Activated naive CD4-positive, alpha-beta T cell treated with anti-CD3 and anti-CD28 coated beads for 36 hours (primary cell): ENCODE measurements around the gene STRA6. TPM values are rescaled to one million over a fixed set of nuclear protein-coding genes. Genes with fewer than 3 reads are reported as not detected.
A peak's percentile ranks its signal among the peaks of the same experiment; 100 is the strongest.

Source experiments
- CTCF ChIA-PET: fragments of 350-600 bp; sonication (Branson Sonifier 250); formaldehyde crosslinking; loops from one replicate; lab custom pipeline; 2021; ENCODE audit warnings: antibody characterized with exemption; lab: Charles Lee
- DNase-seq: peaks from one replicate; pipeline ENCODE4 v3.0.0-alpha.2; 2020
- H3K27ac Mint-ChIP-seq: one replicate; pipeline ENCODE4 v1.8.0; 2021; ENCODE audit warnings: mild to moderate bottlenecking, mixed read lengths
- H3K27me3 Mint-ChIP-seq: one replicate; pipeline ENCODE4 v1.8.0; 2021; ENCODE audit warnings: low read depth, mixed read lengths
- H3K36me3 Mint-ChIP-seq: one replicate; pipeline ENCODE4 v1.8.0; 2021; ENCODE audit warnings: low read depth, mixed read lengths
- H3K4me1 Mint-ChIP-seq: one replicate; pipeline ENCODE4 v1.8.0; 2021; ENCODE audit warnings: low read depth, mixed read lengths
- H3K4me3 Mint-ChIP-seq: one replicate; pipeline ENCODE4 v1.8.0; 2021; ENCODE audit warnings: mild to moderate bottlenecking, moderate library complexity, mixed read lengths
- H3K9me3 Mint-ChIP-seq: one replicate; pipeline ENCODE4 v1.8.0; 2021; ENCODE audit warnings: mixed read lengths
- intact Hi-C: fragments of 100-400 bp; cut with micrococcal nuclease; formaldehyde crosslinking; loops from one replicate; pipeline ENCODE4 v1.15.1; 2023
- total RNA-seq, 2 experiments: library from RNA; stranded (reverse); gene quantifications; one replicate each; pipeline ENCODE4 v1.2.3, GENCODE V29; 2021

STRA6 gene, protein sequence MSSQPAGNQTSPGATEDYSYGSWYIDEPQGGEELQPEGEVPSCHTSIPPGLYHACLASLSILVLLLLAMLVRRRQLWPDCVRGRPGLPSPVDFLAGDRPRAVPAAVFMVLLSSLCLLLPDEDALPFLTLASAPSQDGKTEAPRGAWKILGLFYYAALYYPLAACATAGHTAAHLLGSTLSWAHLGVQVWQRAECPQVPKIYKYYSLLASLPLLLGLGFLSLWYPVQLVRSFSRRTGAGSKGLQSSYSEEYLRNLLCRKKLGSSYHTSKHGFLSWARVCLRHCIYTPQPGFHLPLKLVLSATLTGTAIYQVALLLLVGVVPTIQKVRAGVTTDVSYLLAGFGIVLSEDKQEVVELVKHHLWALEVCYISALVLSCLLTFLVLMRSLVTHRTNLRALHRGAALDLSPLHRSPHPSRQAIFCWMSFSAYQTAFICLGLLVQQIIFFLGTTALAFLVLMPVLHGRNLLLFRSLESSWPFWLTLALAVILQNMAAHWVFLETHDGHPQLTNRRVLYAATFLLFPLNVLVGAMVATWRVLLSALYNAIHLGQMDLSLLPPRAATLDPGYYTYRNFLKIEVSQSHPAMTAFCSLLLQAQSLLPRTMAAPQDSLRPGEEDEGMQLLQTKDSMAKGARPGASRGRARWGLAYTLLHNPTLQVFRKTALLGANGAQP
- total RNA-seq = not detected

DNA sequence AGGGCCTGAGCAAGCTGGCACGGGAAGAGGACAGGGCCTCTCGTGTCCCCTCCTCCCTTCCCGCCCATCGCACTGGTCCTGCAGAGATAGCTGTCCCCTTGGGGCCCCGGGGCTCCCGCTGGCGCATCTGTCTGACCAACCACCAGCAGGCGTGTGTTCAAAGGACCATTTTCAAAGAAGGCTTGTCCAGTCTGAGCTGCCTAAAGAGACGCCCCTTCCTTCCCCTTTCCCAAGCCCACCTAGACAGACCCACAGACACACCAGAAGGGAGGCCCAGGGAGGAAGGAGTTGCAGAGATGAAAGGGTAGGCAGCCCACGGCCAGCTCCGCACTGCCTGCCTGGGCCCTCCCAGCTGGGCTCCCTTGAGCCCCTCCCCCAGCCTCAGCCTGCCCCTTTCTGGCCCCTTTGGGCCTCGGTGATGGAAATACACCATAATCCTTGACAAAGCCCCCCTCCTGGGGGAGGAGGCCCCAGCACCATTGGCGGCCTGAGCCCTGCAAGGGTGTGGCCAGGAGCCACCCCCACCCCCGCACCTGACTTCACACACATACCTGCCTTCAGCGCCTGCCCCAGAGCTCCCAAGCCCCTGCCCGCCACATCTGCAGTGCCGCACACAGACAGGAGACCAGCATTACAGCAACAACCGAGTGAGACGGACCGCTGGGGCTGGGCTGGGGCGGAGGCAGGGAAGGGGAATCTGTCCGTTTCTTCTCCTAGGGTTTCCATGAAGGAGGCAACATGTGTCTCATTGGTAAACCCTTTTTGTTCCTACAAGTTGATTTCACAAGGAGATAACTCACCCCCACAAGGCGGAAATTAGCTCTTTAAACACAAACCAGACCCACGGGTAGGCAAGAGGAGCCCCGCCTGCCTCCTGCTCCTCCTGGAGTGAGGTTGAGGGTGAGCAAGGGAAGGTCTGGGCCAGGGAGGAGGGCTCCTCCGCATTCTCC, at the start of gene STRA6:
STRA6 (minus strand) TSS at position 336 of the 950 bp plus-strand sequence. CDS start 520 bp downstream, outside the sequence.
- Mint-ChIP-seq H3K4me3 (no peak within 1 kb of the TSS), H3K4me1 (no peaks in the 10 kb centered on the region), H3K36me3 (no peaks in the 10 kb centered on the region), H3K9me3 (no peaks in the 10 kb centered on the region), H3K27me3 (peaks cover 6% of the 10 kb centered on the region), H3K27ac (no peak within 1 kb of the TSS)
- intact Hi-C loops = no loop called here
- DNase-seq = no peak
- CTCF ChIA-PET = no interaction called here

DNA sequence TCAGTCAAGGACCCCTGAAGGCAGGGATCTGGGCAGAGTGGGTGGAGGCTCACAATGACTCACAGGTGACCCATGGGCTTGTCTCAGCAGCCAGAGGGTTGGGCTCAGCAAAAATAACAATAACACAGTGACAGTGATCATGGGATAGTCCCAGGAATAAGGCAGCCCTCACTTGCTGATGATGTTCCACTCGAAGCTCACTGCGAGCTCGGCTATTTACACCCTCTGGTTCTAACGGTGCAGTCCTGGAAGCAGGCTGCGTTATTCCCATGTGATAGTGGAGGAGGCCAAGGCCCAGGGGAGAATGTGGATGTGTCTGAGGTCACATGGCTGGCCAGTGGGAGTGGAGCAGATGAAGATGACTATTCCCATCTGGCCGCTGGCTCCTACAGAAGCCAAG, 49.7 kb upstream of the STRA6 start:
- H3K36me3 Mint-ChIP-seq = no peaks in the 10 kb centered on the region
- DNase-seq = no peak
- H3K9me3 Mint-ChIP-seq = no peaks in the 10 kb centered on the region
- H3K4me3 Mint-ChIP-seq = no peak overlapping the region
- peaks cover 2% of the 10 kb centered on the region for H3K27me3 Mint-ChIP-seq
- intact Hi-C loops = no loop called here
- CTCF ChIA-PET = no interaction called here
- H3K27ac Mint-ChIP-seq = no peak overlapping the region
- no peaks in the 10 kb centered on the region for H3K4me1 Mint-ChIP-seq

DNA sequence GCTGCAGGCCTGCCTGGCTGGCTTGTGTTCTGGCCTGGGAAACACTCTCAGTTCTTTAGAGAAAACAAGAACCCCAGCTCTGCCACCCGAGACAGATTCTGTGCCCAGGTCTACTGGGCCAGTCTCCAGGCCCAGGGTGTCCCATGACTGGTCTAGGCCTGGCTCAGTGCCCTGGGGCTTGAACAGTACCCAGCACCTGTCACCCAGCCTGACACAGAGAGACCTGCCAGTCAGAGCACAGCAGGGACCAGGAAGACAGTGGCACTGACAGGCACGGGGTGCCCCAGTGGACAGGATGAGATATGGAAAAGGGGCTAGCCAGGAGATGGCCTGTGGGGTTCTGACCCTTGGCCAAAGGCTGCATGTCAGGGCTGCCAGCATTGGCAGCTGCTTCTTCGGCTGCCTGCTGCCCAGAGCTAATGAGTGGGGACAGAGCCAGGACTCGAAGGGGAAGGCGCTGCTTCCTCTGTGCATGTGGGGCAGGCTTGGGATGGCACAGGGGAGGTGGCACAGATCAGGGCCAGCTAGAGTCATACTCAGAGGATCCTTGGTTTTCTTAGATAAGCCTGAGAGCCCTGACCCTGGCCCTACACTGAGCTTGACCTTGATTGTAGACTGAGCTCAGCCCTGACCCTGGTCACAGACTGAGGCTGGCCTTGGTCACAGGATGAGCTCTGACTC, 48.7 kb upstream of the STRA6 start:
- no peaks in the 10 kb centered on the region for H3K36me3 Mint-ChIP-seq
- H3K27ac Mint-ChIP-seq = no peak overlapping the region
- no peak overlapping the region for H3K4me3 Mint-ChIP-seq
- CTCF ChIA-PET = no interaction called here
- H3K4me1 Mint-ChIP-seq = no peaks in the 10 kb centered on the region
- H3K27me3 Mint-ChIP-seq = peaks cover 6% of the 10 kb centered on the region
- intact Hi-C loops = no loop called here
- H3K9me3 Mint-ChIP-seq = no peaks in the 10 kb centered on the region
- no peak for DNase-seq

DNA sequence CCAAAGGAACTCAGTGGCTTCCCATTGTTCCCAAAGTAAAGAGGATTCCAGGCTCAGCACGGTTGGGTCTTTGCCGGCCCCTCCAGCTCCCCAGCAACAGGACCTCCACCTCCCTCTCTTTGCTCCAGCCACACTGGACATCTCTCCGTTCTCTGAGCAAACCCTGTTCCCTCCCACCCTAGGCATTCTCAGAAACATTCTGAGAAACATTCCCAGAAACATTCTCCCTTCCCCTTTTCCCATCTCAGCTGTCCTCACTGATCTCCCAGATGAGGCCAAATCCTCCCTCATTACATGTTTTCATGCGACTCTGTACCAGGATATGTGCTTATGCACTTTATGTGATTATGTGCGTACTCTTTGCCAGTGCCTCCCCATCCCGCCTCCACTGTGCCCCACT, 47.7 kb upstream of the STRA6 start:
- H3K4me1 Mint-ChIP-seq = peaks cover 2% of the 10 kb centered on the region
- no peaks in the 10 kb centered on the region for H3K9me3 Mint-ChIP-seq

DNA sequence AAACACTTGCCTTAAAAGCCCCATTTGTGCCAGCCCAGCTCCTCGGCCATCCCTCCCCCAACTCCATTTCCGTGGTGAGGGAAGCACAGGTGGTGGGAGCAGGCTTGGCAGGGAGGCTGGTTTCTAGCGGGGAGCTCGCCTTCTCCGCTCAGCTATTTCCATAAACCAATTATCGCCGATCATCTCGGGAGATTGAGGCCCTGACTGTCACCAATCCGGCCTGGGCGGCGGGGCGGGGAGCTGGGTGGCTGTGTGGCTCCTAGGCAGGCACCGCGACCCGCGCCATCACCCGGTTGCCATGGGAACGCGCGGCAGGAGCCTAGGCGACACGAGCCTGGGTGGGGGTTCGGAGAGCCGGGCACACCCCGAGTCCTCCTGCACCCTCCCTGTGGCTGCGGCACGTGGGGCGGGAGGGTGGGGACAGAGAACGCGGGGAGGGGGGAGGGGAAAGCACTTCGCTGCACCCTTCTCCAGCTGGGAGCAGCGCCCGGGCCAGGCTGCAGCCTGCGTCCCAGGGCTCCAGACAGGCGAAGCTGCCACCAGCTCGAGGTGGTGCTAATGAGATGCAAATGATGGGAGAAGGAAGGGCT, 42.9 kb upstream of the STRA6 start:
- H3K36me3 Mint-ChIP-seq = no peaks in the 10 kb centered on the region
- DNase-seq = peak; percentile 29
- H3K4me3 Mint-ChIP-seq = no peak overlapping the region
- H3K9me3 Mint-ChIP-seq = no peaks in the 10 kb centered on the region
- intact Hi-C loops = no loop called here
- H3K27me3 Mint-ChIP-seq = peaks cover 35% of the 10 kb centered on the region
- CTCF ChIA-PET = interaction anchor here (0.7 kb wide), 2 partner anchors 27 to 77 kb away, joined by 3 read pairs; no protein-coding TSS in a partner anchor
- no peak overlapping the region for H3K27ac Mint-ChIP-seq
- peaks cover 8% of the 10 kb centered on the region for H3K4me1 Mint-ChIP-seq

More for the DNA sequence above, 47.7 kb upstream of the STRA6 start:
- intact Hi-C loops = no loop called here
- CTCF ChIA-PET = interaction anchor here (0.7 kb wide), 1 partner anchor 11 kb away, joined by 3 read pairs; no protein-coding TSS in a partner anchor
- Mint-ChIP-seq H3K36me3 (no peaks in the 10 kb centered on the region), H3K4me3 (no peak overlapping the region), H3K27ac (no peak overlapping the region), H3K27me3 (peaks cover 12% of the 10 kb centered on the region)
- DNase-seq = no peak

DNA sequence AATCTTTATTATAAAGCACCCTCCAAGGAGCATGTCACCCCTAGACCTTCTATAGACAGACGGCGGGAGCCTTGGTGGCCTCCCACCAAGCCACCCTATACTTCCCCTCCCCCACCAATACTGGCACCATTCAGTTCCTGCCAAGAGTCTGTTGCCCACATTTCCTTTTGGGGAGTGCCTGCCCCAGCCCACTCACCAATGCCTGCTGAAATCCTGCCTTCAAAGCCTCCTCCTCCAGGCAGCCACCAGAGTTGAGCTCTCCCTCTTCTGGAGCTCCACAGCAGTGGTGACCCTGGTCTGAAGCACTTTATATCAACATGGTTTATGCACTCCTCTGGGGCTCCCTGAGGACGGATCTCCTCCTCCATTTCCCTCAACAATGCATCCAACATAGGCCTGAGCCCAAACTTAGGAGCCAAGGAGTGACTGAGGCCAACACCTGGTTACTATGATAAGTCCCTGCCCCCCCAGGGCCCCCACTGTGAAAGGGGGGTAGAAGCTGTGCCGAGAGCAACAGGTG, 42.3 kb upstream of the STRA6 start:
- CTCF ChIA-PET = interaction anchor here (0.7 kb wide), 2 partner anchors 26 to 78 kb away, joined by 3 read pairs; no protein-coding TSS in a partner anchor

DNA sequence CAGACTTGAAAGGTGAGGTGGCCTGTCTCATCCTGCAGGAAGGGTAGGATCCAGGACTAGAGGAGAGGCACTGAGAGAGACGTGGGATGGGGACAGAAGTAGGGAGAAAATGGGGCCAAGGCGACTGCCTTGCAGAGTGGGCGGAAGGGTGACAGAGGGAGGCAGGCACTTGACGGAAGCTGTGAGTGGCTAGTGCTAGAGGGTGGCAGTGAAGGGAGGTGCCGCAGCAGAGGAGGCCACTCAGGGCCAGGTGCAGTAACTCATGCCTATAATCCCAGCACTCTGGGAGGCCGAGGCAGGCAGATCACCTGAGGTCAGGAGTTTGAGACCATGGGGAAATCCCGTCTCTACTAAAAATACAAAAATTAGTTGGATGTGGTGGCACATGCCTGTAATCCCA, 40.8 kb upstream of the STRA6 start:
- no peaks in the 10 kb centered on the region for H3K36me3 Mint-ChIP-seq
- intact Hi-C loops = no loop called here
- H3K27me3 Mint-ChIP-seq = peaks cover 35% of the 10 kb centered on the region
- CTCF ChIA-PET = interaction anchor here (1.1 kb wide), 1 partner anchor 78 kb away, joined by 5 read pairs; no protein-coding TSS in a partner anchor
- H3K9me3 Mint-ChIP-seq = no peaks in the 10 kb centered on the region
- H3K4me1 Mint-ChIP-seq = peaks cover 8% of the 10 kb centered on the region
- H3K4me3 Mint-ChIP-seq = no peak overlapping the region
- H3K27ac Mint-ChIP-seq = no peak overlapping the region
- no peak for DNase-seq

More for the DNA sequence above, 42.3 kb upstream of the STRA6 start:
- H3K27me3 Mint-ChIP-seq = peaks cover 35% of the 10 kb centered on the region
- intact Hi-C loops = no loop called here
- no peak overlapping the region for H3K27ac Mint-ChIP-seq
- DNase-seq = no peak
- peaks cover 8% of the 10 kb centered on the region for H3K4me1 Mint-ChIP-seq
- H3K9me3 Mint-ChIP-seq = no peaks in the 10 kb centered on the region
- no peak overlapping the region for H3K4me3 Mint-ChIP-seq
- no peaks in the 10 kb centered on the region for H3K36me3 Mint-ChIP-seq

DNA sequence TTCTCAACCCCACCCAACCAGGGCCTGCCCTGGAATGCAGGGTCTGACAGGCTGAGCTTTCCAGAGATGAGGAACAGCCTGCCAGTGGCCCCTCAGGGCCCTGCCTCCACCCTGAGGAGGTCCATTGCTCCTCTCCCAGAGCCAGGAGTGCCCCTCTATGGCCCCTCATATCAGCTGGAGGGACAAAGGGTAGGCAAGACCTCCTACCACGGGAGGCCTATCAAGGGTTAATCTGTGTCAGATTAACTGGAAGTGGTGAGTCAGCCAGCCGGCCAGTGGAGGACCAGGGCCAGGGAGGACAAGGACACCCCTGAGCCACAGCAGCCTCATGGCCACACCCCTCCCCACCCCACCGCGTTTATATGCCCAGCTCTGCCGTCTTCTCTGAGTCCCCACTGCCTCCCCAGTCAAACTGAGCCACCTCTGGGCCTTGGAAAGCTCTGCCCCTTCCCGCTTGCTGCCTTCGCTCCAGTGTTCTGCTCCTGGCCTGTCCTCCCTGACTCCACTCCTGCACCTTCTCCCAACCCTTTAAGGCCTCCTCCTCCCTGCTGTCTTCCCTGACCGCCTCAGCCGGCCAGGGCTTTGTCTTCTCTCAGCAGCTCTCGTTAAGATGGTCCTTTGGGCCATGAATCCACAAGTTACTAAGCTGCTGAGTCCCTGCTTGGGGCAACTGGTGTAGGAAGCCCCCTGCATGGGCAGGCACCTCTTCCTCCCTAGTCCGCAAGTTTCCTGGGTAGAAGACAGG, 40.0 kb upstream of the STRA6 start:
- intact Hi-C loops = no loop called here
- CTCF ChIA-PET = no interaction called here
- H3K4me3 Mint-ChIP-seq = no peak overlapping the region
- H3K36me3 Mint-ChIP-seq = no peaks in the 10 kb centered on the region
- H3K9me3 Mint-ChIP-seq = no peaks in the 10 kb centered on the region
- DNase-seq = no peak
- H3K4me1 Mint-ChIP-seq = peaks cover 8% of the 10 kb centered on the region
- H3K27ac Mint-ChIP-seq = no peak overlapping the region
- peaks cover 35% of the 10 kb centered on the region for H3K27me3 Mint-ChIP-seq

DNA sequence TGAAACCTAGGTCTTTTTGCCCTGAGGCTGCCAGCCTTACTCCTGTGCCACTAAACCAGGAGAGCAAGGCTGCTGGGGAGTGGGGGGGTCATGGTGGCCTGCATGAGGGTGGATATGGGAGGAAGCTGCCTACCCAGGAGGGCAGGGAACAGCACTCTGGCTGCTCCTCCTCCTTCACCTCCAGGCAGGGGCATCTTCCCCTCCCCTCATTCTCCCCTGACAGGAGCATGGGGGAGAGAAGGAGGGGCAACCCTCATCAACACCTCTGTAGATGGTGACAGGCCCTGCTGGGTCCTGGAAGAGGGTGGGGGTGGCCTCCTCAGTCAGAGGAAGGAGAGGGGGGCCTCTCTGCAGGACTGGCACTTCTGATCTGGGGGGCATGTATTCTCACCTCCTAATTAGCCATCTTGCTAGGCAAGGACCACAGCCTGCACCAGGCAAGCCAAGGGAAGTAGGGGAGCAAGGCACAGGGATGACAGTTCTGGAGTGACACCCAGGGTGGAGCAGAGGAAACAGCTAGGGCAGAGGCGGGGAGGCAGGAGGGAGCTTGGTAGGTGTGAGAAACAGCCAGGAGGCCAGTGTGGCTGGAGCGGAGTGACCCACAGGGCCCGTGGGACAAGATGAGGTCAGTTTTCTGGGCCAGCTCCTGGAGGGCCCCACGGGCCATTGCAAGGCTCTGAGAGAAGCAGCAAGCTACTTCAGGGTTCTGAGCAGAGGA, 38.5 kb upstream of the STRA6 start:
- Mint-ChIP-seq H3K27ac (no peak overlapping the region), H3K9me3 (no peaks in the 10 kb centered on the region), H3K4me1 (peaks cover 8% of the 10 kb centered on the region), H3K4me3 (no peak overlapping the region), H3K36me3 (no peaks in the 10 kb centered on the region), H3K27me3 (peaks cover 30% of the 10 kb centered on the region)
- no peak for DNase-seq
- CTCF ChIA-PET = interaction anchor here (0.6 to 0.7 kb wide), 2 partner anchors 21 to 115 kb away, joined by 3 to 4 read pairs; no protein-coding TSS in a partner anchor
- intact Hi-C loops = no loop called here

DNA sequence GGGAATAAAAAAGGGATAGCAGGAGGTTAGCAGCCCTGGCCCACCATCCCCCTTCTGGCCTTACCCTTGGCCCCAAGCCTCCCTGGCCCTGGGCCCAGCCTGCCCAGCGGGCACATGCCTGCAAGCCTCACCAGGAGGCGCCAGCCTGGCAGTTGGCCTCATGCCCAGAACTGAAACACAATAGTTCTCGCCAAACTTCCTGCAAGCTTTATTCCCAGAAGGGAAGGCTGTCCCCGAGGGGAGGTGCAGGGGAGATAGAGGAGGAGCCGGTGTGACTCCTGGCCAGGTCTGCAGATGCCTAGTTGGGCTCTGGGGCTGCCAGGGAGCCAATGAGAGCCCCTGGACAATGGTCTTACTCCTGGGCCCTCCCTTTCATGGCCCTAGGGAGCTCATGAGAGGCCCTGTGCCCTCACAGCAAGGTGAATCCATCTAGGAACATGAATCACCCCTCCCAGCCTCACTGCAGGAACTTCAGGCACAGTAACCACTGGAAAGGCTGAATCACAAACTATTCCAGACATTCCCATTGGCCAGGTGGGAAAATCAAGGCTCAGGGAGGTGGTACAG, 37.5 kb upstream of the STRA6 start:
- CTCF ChIA-PET = no interaction called here
- intact Hi-C loops = no loop called here

More for the DNA sequence above, 37.5 kb upstream of the STRA6 start:
- H3K4me3 Mint-ChIP-seq = no peak overlapping the region
- no peaks in the 10 kb centered on the region for H3K9me3 Mint-ChIP-seq
- H3K36me3 Mint-ChIP-seq = no peaks in the 10 kb centered on the region
- H3K27ac Mint-ChIP-seq = no peak overlapping the region
- DNase-seq = no peak
- peaks cover 24% of the 10 kb centered on the region for H3K27me3 Mint-ChIP-seq
- peaks cover 6% of the 10 kb centered on the region for H3K4me1 Mint-ChIP-seq
